ENCODE data around the gene USP49.

- TF ChIP-seq SUPT20H (IDR thresholded peaks at IDR 0.05; ENCODE audit: borderline replicate concordance, control insufficient read depth, low read depth, low read length) (no peak), EZH2 (IDR thresholded peaks at IDR 0.05; ENCODE audit: borderline replicate concordance, control insufficient read depth, low read depth, low read length) (no peak), TCF7 (IDR thresholded peaks at IDR 0.05; ENCODE audit: borderline replicate concordance) (no peak), MYC (IDR thresholded peaks at IDR 0.05; ENCODE audit: insufficient read depth, insufficient read length, insufficient replicate concordance, low read length, severe bottlenecking) (no peak), SMC3 (IDR thresholded peaks at IDR 0.05; ENCODE audit: borderline replicate concordance, low read length) (no peak), EGR1 (IDR thresholded peaks at IDR 0.05; ENCODE audit: borderline replicate concordance in 1 of 2, low read depth in 2 of 2, low read length in 2 of 2) (no peak), ZNF207 (IDR thresholded peaks at IDR 0.05; ENCODE audit: borderline replicate concordance) (no peak), TAF1 (IDR thresholded peaks at IDR 0.05; ENCODE audit: borderline replicate concordance, low read depth, low read length) (no peak)
- TF ChIP-seq, protein P1, sequence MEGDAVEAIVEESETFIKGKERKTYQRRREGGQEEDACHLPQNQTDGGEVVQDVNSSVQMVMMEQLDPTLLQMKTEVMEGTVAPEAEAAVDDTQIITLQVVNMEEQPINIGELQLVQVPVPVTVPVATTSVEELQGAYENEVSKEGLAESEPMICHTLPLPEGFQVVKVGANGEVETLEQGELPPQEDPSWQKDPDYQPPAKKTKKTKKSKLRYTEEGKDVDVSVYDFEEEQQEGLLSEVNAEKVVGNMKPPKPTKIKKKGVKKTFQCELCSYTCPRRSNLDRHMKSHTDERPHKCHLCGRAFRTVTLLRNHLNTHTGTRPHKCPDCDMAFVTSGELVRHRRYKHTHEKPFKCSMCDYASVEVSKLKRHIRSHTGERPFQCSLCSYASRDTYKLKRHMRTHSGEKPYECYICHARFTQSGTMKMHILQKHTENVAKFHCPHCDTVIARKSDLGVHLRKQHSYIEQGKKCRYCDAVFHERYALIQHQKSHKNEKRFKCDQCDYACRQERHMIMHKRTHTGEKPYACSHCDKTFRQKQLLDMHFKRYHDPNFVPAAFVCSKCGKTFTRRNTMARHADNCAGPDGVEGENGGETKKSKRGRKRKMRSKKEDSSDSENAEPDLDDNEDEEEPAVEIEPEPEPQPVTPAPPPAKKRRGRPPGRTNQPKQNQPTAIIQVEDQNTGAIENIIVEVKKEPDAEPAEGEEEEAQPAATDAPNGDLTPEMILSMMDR (IDR thresholded peaks at IDR 0.05 in 2 of 3, conservative IDR thresholded peaks at IDR 0.05 in 1 of 3; ENCODE audit: control insufficient read depth in 2 of 3, extremely low read depth in 1 of 3, insufficient read depth in 1 of 3, low read depth in 3 of 3, low read length in 3 of 3): no peak
Measured at GRCh38 chr6:41832263-41832662, 62.9 kb downstream of the USP49 start.

Measured in GM12878 (cell line).